NT2/D1 (cell line): ENCODE results near the gene SVBP.
"Not testable (repeated sequence)": the region's sequence is repeated elsewhere in the genome, so short reads cannot be mapped to it uniquely, and the experiment has no call there.

Experiments
- YY1 ChIP-seq: IDR thresholded peaks from 2 replicates; pipeline ENCODE4 v1.6.1; 2011; ENCODE audit not compliant: insufficient read length, insufficient read depth
- ZNF274 ChIP-seq: IDR thresholded peaks from 2 replicates; pipeline ENCODE4 v1.6.1; 2011; ENCODE audit warnings: mild to moderate bottlenecking, low read depth, low read length

- not testable (repeated sequence) for TF ChIP-seq ZNF274, YY1
These were observed 42.2 kb upstream of the SVBP start for GRCh38 chr1:42859366-42859765.
